Right renal cortex interstitium (tissue), 3 donors: ENCODE results near the gene RAD9A. TPM values are rescaled to one million over a fixed set of nuclear protein-coding genes. Genes with fewer than 3 reads are reported as not detected.

Experiments
- DNase-seq, 3 donors: peaks; one replicate each; pipeline ENCODE4 v3.0.0-alpha.2; 2013; ENCODE audit warnings: low read depth in 3 of 3, low spot score in 2 of 3
- polyA plus RNA-seq, 3 donors: library from polyadenylated mRNA; unstranded; fragments of 120-200 nt; gene quantifications; one replicate each; pipeline ENCODE4 v1.2.1, GENCODE V29; 2013; ENCODE audit not compliant: insufficient read length in 3 of 3

Gene RAD9A
- 10 to 100 TPM; 15.4 to 16.4 (median 16.4) TPM for polyA plus RNA-seq

DNA sequence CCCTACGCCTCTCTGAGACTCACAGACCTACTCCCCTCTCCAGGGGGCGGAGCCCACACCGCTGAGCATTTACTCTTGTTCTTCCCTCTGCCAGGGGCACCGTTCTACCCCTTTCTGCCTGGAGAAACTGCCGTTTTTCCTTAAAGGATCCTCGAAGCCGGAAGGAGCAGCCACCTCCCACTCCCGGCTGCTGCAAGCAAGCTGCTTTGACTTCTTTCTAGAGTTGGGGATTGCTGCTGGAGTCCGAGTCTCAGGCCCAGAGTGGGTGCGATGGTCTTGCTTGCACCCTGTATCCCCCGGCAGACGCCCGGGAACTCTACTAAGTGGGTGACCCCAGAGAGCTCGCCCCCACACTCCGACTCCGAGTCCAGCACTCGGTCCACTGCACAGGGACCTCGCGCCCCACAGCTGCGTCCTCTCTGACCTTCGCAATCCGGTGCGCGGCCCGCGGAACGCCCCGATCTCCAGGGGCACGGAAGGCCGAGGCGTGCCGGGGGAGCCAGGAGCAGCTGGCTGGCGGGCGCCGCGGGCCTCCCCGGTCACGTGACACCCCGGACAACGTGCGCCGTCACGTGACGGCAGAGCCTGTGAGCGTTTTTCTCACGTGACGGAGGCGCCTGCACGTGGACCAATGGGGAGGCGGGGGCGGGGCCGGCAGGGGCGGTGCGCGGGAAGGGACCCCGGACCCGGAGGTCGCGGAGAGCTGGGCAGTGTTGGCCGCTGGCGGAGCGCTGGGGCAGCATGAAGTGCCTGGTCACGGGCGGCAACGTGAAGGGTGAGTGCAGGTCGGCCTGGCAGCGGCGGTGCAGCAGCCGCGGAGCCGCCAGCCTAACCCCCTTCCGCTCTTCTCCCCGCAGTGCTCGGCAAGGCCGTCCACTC lies at the start of gene RAD9A:
RAD9A (plus strand) TSS at position 683 of the 879 bp plus-strand sequence; CDS start at position 742, 59 bp downstream.
- peak in 1 of 3 donors; percentile 90 for DNase-seq

DNA sequence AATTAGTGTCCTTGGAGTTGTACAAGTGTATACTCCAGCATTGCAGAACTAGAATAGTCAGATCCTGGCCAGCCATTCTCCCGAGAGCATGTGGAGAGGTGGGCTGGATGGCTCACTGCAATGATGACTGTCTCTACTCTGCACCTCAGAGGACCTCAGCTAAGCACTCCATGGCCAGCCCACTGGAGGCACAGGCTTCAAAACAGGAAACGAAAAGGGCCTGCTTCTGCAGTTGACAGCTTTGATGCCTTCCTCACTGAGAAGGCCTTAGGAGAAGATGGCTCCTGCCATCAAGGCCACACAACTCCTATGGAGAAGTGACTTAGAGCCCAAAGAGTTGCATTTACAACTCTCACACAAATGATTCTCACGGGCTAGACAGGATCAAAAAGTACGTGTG lies 47.5 kb upstream of the RAD9A start:
- no peak for DNase-seq

DNA sequence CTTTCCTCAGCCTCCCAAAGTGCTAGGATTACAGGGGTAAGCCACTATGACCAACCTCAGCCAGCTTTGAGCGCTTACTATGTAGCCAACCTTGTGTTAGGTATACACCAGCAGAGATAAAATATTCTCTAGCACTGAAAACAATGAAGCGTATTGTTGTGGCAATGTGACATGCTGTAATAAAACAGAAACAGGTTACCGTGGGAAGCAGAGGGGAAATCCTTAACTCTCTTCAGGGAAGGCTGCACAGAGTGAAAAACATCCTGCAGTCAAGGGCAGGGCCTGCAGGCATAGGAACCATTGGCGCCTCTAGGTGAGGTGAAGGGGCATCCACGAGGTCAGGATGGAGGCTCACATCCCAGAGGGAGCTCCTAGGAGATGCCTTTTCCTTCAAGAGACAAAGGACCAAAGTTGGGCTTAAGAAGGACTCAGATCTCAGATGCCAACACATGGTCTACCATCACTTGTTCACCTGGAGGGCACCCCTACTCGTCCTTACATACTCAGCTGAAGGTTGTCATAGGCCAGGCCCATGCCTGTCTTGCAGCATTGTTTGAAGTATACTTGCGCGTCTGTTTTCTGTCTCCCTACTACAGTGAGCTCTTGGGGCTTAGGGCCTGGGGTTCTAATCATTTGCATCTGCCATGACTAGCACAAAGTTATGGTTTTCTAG lies 46.4 kb upstream of the RAD9A start:
- DNase-seq, result no peak

DNA sequence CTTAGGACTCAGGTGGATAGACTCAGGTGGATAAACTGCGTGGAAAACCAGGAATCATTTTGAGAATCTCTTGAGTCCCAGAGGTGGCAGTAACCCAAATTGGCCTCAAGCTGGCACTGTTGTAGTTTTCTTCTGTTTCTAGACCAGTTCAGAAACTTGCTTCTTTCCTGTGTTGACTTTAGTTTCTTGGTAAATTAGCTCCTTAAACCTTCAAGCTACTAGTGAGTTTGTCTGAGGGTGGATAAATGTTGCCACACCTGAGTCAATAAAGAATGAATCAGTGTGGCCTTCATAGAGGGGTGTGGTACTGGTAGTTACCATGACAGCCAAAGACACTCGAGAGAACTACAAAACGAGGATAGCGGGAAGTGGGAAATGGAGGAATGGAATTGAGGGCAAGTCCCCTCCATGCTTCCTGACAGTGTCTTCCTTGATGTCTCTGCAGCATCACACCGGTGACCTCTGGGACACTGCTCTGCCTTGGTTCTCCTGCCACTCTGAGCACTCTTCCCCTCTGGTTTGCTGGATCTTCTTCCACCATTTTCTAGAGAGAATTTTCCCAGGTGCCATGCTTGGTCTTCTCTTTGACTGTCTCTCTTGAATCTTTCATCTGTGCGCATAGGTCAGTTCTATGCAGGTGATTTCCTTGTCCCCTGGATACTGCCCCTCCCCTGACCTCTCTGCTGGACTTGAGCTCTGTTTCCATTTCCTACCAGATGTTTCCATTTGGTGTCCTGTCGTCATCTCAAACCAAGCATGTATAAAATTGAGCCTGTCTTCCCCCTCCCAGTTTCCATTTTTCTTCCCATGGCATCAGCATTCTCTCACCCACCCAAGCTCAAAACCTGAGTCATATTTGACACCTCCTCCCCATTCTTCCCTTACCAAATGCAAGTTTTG lies 45.6 kb upstream of the RAD9A start:
- no peak for DNase-seq

DNA sequence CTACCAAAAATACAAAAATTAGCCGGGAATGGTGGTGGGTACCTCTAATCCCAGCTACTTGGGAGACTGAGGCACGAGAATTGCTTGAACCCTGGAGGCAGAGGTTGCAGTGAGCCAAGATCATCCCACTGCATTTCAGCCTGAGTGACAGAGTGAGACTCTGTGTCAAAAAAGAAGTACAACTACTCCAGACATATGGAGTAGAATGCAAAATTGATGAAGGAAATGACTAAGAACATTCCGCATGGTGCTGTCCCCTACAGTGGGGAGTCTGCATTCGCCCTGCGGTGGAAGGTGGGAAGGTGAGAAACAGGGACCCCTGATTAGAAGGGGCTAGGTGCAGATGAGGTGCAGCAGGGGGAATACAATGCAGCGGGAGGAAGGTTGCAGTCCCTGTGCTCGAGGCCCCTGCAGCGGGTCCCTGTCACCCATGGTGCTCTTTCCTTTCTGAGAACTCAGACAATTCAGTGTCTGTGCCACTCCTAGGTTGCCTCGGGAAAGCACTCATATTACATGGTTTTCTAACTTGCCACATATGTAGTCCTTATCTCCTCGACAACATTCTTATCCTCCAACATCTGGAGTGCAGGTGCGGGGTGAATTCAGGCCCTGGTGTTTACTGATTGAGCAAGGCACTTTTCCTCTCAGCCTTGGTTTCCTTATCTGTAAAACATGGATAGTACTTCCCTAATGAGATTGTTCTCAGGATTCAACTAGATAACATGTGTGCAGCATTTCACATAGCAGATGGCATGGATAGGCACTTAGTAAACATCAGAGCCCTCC lies 43.6 kb upstream of the RAD9A start:
- DNase-seq, result no peak

DNA sequence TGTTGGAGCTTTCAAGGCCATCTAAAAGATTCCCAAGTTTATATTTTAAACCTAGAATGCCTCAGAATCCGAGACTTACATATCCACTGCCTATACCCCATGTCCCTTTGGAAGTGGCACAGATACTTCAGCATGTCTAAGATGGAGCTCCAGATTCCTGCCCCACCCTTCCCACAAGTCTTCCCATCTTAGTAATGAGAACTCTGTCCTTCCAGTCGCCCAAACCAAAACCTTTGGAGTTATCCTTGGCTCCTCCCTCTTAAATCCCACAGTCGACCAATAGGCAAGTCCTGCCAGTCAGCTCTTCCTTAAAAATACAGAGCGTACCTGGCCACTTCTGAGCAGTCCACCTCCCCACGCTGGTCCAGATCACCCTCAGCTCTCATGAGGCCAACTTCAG lies 42.8 kb upstream of the RAD9A start:
- no peak for DNase-seq

DNA sequence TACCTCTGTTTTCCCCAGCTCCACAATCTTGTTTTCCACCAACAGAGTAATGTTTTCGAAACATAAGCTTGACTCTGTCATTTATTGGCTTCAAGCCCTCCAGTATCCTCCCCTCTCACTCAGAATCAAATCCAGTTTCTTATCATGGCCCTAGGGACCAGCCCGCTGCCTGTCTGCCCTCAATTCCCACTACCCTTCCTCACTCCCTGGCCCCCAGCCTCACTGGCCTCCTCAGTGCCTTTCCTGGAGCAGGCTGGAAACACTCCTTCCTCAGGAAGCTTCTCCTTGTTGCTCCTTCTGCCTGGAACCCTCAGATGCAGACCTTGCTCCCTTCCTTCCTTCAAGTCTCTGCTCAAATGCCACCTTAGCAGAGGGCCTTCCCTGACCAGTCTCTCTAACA lies 42.3 kb upstream of the RAD9A start:
- no peak for DNase-seq

DNA sequence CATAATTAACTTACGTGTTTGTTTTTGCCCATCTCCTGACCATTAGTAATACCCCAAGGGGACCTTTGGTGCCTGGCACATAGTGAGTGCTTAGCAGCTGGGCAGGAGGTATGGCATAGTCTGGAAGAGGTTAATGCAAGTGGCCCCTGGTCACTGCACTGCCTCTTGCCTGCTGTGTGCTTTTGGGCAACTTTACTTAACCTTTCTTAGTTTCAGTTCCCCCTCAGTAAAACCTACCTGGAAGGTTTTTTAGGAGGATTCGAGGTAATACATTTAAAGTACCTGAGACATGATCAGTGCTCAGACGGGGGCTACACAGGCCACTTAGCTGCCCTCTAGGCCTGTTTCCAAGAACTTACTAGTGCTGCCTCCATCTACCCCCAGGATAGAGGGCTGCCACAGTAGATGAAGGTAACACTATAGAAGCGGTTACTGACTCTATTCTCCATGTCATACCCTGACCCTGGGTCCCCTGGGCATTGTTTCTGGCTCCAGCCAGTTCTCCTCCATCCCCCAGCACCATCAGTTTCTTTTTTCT lies 41.8 kb upstream of the RAD9A start:
- no peak for DNase-seq

DNA sequence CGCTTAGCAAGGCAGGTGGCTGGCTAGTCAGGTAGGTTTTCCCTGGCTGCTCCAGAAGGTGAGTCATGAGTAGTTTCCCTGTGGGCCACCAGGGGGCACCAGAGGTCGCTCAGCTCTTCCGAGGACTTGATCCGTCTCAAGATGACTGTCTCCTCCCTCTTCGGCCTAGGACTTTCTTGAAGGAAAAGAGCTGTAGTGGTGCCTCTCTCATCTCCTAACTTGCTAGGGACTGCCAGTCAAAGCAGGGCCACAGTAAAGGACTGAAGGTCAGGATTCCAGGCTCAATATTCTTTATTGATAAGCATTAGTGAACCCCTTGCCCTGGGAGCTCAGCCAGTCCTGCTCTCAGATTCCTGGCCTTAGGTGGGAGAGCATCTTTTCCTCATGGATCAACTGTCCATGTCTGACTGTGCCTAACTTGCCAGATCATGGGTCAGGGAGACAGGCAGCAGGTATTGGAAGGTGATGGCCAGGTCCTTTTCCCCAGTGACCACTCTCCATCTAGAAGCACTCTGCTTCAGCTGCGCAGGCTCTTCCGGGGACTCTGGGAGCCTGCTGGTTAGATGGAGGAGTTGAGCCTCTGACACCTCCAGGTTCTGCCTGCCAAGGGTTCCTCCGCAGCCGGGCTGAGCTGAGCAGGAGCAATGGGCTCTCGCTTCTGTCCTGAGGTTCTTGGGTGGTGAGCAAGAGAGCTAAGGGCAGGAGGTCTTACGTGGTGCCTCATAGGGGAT lies 40.3 kb upstream of the RAD9A start:
- no peak for DNase-seq

DNA sequence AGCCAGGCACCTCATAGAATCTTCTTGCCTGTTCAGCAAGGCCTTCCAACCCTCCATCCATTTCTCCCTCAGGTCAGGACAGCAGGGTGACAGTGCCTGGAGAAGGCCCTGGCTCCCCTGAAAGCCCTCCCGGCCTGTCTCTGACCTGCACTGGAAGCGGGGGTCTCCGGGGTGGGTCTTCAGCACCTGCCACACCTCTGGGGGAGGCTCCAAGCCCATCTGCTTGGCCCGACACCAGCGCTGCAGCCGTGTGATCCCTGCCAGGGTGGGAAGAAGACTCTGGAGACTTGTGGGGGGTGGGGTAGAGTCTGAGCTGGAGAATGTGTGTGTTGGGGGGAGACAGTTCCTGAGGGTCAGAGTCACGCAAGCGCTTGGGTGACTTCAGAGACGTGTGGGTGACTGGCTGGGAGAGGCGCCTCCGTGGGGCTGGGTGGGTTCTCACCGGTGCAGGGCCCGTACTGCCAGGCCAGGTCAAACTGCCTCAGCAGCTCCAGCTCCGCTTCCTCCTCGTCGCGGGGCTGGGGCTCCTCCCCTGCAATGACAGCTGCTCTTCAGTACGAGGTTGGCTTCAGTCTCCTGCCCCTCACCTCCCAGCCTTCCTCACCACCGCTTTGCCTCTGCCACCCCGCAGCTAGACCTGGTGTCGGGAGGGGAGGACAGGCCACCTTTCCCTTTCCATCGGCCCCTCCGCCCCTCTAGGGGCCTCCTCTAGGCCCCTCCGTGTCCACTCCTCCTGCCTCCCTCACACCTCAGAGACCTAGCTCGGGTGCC lies 39.1 kb upstream of the RAD9A start:
- no peak for DNase-seq

DNA sequence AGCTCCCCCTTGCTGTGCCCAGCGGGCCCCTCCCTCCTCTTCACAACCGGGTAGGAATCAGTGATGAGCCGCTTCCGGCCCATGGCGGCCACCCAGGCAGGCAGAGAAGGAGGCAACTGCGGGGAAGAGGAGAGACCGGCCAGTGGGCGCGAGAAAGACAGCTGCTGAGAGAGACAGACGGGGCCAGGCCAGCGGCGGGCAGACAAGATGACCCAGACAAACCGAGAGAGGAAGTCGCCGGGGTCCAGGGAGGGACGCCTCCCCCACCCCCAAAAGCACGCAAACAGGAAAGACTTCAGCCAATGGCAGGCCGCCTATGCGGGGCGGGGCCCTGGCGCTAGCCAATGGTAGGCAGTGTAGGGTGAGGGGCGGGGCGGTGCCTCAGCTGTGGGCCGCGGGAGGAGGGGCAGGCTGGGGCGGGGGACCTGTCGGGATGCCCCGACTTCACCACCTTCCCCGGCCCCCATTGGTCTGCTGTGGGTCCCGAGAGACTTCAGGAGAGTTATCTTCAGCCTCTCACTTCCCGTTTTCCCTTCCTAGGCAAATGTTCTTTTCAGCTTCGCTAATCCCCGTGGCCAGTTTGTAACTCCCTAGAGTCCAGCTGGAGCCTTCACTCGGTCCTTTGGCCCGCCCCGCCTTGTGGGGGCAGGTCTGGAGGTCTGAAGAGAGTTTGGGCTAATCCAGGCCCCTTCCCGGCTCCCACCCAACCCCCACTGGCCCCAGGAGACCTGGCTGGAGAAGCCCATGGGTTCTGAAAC lies 38.3 kb upstream of the RAD9A start, which contains the start of gene POLD4:
POLD4 (minus strand) TSS at position 230 of the 758 bp plus-strand sequence; CDS start at position 83, 147 bp downstream.
- DNase-seq, result peak; percentile 81 to 90 (median 84)

DNA sequence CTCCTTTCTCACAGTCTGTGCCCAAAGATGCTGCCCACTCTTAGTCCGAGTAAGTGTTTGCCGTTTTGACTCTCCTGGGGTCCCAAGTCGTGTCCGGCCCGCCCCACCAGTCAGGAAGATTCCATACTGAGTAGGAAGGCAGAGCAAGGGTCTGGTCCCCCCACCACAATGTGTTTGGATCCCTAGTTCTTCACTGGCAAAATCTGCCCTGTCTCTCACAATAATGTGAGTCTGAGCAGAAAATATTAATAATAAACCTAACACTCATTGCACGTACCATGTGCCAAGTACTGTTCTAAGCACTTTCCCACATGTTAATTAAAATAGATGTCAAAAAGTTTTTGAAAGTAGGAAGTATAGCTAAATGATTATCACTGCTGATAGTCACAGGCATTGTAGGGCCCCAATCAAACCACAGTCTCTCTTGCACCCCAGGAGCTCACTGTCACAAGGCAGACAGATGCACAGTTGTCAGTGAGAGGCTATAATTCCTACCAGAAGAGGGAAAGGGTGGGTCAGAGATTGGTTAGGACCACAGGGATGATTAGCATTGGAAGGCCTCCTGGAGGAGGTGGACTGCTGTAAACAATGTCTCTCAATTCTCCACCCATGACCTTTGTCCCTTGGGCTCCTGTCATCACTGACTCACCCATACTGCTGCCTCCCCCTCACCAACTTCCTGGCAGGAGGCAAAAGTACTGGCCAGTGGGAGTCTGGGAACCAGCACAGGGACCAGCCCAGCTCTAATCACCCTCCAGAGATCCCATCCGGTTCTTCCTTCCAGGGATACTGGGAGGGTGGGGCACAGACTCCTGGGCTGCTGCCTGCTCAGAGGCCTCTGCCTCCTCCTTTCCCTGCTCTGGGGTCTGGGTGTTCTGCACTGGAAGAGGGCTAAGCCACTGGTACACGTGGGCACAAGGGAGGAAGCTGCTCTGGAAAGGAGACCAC lies 37.4 kb upstream of the RAD9A start:
- no peak for DNase-seq

DNA sequence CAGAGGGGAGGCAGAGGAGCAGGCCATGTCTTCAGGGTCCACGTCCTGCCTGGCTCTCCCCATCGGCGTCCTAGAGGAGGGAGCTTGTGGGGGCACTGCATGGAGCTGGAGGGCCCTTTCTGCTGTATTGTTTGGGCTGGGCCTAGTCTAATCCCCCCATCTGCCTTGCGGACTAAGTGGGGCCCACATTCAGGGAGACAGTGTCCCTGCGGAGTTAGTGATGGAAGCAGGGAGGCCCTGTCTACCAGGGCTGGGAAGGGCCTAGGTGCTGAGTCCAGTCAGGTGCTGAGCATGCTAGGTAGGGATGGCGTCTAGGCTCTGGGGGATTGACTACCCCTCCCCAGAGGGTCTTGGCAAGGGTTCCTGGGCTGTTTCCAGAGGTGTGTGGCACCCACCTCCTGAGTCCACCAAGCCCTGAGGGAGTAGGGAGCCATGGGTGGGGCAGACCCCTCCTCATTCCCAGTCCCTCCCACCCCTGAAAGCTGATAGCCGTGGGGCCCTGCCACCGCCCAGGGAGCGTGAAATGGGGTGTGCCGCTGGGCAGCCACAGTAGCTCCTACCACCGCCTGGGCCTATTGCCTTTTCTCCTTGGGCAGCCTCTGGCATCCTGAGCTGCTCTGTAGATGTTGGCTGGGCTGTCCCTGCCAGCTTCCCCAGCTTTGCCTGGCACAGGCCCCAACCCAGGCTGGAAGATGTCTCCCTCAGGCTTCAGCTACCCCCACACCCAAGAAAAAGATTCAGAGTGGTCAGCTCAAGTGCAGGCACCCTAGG lies 36.6 kb upstream of the RAD9A start:
- DNase-seq, result no peak

DNA sequence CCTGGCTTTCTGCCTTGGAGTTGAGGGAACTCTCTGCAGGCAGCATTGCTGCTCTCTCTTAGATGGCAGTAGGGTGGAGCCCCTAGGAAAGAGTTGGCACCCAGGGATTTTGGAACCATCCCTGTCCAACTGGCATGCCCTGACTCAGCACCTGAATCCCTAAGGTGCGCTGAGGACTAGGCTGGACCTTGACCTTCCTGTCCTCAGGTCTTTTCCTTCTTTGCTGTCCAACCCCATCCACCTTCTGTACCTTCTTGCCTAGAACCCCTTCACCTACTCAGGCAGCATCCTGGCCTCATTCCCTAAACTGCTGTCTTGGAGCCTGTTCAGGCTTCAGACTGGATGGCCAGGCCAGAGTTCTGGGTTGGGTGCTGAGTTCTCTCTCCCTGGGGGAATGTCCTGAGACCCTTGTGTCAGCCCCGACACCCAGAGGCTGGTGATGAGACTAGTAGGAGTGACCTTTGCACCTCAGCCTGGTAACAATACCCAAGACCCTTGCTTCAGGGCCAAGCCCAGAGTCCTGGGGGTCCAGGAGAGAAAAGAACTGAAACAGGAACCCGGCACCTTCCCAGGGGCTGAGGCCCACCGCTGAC lies 35.9 kb upstream of the RAD9A start:
- no peak for DNase-seq

DNA sequence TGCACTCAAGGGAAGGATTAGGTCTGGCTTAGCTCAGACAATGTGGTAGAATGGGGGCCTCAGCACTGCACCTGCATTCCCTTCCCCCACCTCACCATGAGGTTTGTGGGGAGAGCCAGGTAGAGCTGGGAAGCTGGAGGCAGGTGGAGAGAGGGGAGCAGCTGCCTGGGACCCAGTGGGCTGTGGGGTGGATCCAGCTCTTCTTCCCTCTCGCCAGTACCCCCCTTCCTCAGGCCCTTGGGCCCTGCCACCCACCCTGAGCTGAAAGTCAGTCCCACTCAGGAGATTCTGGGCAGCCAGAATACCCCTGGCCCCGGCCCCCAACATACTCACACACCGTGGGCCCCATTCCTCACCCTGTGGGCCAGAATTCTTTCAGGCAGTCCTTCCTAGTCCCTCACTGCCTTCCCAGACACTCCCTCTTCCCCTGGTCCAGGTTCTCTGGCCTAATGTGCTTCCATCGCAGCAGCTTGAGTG lies 35.4 kb upstream of the RAD9A start:
- DNase-seq, result no peak
